ENCODE measurements around the gene MBD1.

MBD1 gene

DNA sequence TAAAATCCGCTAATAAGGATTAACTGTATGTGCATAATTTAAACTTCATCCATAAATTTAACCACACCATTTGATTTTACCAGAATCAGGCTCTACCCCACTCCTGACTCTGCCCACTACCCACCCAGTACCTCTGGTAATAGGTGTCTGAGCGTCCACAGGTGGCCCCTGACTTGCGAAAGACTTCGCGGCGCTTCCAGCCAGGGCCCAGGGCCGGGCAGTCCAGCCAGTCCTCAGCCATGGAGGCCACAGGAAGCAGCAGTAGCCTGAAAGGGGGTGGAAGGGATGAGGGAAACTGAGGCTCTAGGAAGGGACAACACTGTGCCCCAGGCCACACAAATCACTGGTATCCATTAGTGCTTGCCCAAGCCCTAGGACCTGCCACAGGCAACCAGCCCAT, 1.6 kb downstream of the MBD1 start:
- TF ChIP-seq, protein P1, sequence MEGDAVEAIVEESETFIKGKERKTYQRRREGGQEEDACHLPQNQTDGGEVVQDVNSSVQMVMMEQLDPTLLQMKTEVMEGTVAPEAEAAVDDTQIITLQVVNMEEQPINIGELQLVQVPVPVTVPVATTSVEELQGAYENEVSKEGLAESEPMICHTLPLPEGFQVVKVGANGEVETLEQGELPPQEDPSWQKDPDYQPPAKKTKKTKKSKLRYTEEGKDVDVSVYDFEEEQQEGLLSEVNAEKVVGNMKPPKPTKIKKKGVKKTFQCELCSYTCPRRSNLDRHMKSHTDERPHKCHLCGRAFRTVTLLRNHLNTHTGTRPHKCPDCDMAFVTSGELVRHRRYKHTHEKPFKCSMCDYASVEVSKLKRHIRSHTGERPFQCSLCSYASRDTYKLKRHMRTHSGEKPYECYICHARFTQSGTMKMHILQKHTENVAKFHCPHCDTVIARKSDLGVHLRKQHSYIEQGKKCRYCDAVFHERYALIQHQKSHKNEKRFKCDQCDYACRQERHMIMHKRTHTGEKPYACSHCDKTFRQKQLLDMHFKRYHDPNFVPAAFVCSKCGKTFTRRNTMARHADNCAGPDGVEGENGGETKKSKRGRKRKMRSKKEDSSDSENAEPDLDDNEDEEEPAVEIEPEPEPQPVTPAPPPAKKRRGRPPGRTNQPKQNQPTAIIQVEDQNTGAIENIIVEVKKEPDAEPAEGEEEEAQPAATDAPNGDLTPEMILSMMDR (IDR thresholded peaks at IDR 0.05; ENCODE audit: low read length, missing control alignments): no peak

GRCh38 chr18:50277942-50278341, 3.4 kb downstream of the MBD1 start:
- TF ChIP-seq, protein P1 (IDR thresholded peaks at IDR 0.05; ENCODE audit: low read length, missing control alignments): no peak
- DNase-seq (ENCODE audit: low read depth): peak; percentile 73

More for the DNA sequence above, 1.6 kb downstream of the MBD1 start:
- peak overlapping the region; percentile 100 for H3K4me3 ChIP-seq (replicated peaks; ENCODE audit: low read depth, low read length)
- no peak for DNase-seq (ENCODE audit: low read depth)

DNA sequence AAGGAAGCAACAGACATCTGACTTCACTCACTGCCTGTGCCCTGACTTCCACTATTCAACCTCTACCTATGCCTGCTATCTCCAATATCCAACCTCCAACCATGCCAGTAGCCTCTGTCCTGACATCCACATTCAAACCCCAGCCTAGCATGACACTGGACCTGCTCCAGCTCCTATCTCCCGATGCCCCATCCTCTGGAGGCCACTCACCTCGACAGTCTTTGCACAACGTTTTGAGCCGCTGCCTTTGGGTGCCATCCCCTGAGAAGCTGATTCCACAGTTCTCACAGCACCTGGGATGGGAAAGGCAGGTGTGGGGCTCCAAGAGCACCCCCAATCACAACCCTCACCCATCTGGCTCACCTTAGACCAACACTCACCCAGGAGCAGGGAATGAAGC, 4.9 kb downstream of the MBD1 start:
- DNase-seq (ENCODE audit: low read depth): no peak
- TF ChIP-seq, protein P1 (IDR thresholded peaks at IDR 0.05; ENCODE audit: low read length, missing control alignments): no peak
- H3K4me3 ChIP-seq (replicated peaks; ENCODE audit: low read depth, low read length): no peak overlapping the region

More at GRCh38 chr18:50277942-50278341, 3.4 kb downstream of the MBD1 start:
- no peak overlapping the region for H3K4me3 ChIP-seq (replicated peaks; ENCODE audit: low read depth, low read length)

DNA sequence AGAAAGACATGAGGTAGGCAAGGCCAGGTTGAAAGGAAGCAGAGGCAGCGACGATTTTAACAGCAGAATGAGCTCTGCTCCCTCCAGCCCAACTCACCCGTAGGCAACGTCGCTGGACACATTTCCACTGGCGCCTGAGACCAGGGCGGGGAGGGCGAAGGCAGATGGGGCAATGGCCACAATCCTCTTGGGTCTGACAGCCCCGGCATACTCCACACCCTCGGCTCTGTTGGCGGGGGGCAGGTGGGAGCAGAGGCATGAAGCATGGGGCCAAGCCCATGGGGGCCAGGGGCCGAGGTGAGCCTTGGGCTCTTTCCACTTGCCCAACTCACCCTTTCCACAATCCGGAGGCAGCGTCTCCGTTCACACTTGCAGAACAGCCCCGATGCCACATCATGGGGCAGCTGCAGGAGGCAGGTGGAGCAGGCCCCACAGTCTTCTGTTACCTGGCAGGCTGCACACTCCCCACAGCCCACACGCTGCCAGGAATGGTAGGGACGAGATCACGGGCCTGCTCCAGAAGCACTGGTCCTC, 5.8 kb downstream of the MBD1 start:
- no peak overlapping the region for H3K4me3 ChIP-seq (replicated peaks; ENCODE audit: low read depth, low read length)
- TF ChIP-seq, protein P1 (IDR thresholded peaks at IDR 0.05; ENCODE audit: low read length, missing control alignments): no peak
- DNase-seq (ENCODE audit: low read depth): no peak

DNA sequence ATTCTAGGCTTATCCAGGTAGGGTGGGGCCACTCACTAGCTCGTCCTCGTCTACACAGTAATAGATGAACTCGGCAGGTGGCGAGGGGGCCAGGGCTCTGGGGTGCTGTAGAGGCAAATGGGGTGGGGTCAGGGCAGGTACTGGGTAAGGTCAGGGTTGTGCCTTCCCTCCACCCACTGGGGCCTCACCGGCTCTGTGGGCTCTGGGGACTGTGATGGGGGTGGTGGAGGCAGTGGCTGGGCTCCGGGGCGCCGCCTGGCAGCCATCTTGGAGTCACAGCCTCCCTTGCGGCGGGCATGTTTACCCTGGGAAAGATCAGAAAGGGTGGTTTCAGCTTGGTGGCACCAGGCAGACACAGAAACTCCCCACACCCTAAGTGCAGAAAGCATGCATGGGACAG, 6.4 kb downstream of the MBD1 start:
- no peak for DNase-seq (ENCODE audit: low read depth)
- TF ChIP-seq, protein P1 (IDR thresholded peaks at IDR 0.05; ENCODE audit: low read length, missing control alignments): no peak
- H3K4me3 ChIP-seq (replicated peaks; ENCODE audit: low read depth, low read length): no peak overlapping the region

- no peak overlapping the region for H3K4me3 ChIP-seq (replicated peaks; ENCODE audit: low read depth, low read length)
- no peak for DNase-seq (ENCODE audit: low read depth)
- TF ChIP-seq, protein P1 (IDR thresholded peaks at IDR 0.05; ENCODE audit: low read length, missing control alignments): no peak
Observed at GRCh38 chr18:50274044-50274442, 7.3 kb downstream of the MBD1 start.
